GM18870 (cell line): Measurements from ENCODE around the gene OR10G7.
"Not testable (repeated sequence)": the region's sequence is repeated elsewhere in the genome, so short reads cannot be mapped to it uniquely, and the experiment has no call there.

ENCODE experiments used
- ATAC-seq: cut with Tn5 transposase; IDR thresholded peaks from one replicate; pipeline ENCODE4 v1.9.1; 2021; ENCODE audit warnings: moderate library complexity; ENCODE audit not compliant: unreplicated experiment

The OR10G7 gene

GRCh38 chr11:124043420-124043819 lies 2.3 kb upstream of the OR10G7 start:
- ATAC-seq = no peak

GRCh38 chr11:124039557-124039956 lies 1.6 kb downstream of the OR10G7 start:
- ATAC-seq = no peak

- no peak for ATAC-seq
These were observed 4.5 kb downstream of the OR10G7 start for GRCh38 chr11:124036666-124037065.

- no peak for ATAC-seq
These were observed 14.6 kb downstream of the OR10G7 start, which contains the start of gene OR10G8 for GRCh38 chr11:124026498-124026897. Gene OR10G8 (plus strand): TSS chr11:124026798. CDS start chr11:124029623, 2,825 bp downstream.

- ATAC-seq = not testable (repeated sequence)
These were observed 25.3 kb downstream of the OR10G7 start for GRCh38 chr11:124015837-124016236.

GRCh38 chr11:124012697-124013096 lies 28.4 kb downstream of the OR10G7 start, which contains the start of gene OR10G4:
Gene OR10G4 (plus strand): TSS chr11:124012997. CDS start chr11:124015575, 2,578 bp downstream.
- ATAC-seq = no peak

GRCh38 chr11:123995119-123995518 lies 46.0 kb downstream of the OR10G7 start, which contains the start of gene OR10G6:
Gene OR10G6 (minus strand): TSS chr11:123995161. CDS start chr11:123995161, 0 bp downstream.
- no peak for ATAC-seq
